Measurements from ENCODE around the gene CFH.

DNA sequence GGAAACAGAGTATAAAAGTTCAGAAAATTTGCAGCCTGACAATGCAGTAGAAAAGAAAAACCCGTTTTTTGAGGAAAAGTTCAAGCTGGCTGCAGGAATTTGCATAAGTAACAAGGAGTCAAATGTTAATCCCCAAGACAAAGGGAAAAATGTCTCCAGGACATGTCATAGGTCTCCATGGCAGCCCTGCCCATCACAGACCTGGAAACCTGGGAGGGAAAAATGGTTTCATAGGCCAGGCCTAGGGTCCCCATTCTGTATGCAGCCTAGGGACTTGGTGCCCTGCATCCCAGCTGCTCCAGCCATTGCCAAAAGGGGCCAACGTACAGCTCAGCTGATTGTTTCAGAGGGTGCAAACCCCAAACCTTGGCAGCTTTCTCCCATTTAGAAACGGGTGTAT is 40.0 kb upstream of the CFH start:
- TF ChIP-seq, protein P1, sequence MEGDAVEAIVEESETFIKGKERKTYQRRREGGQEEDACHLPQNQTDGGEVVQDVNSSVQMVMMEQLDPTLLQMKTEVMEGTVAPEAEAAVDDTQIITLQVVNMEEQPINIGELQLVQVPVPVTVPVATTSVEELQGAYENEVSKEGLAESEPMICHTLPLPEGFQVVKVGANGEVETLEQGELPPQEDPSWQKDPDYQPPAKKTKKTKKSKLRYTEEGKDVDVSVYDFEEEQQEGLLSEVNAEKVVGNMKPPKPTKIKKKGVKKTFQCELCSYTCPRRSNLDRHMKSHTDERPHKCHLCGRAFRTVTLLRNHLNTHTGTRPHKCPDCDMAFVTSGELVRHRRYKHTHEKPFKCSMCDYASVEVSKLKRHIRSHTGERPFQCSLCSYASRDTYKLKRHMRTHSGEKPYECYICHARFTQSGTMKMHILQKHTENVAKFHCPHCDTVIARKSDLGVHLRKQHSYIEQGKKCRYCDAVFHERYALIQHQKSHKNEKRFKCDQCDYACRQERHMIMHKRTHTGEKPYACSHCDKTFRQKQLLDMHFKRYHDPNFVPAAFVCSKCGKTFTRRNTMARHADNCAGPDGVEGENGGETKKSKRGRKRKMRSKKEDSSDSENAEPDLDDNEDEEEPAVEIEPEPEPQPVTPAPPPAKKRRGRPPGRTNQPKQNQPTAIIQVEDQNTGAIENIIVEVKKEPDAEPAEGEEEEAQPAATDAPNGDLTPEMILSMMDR (IDR thresholded peaks at IDR 0.05; ENCODE audit: low read depth, low read length) = no peak
- TF ChIP-seq POLR2A (IDR thresholded peaks at IDR 0.05; ENCODE audit: extremely low read depth, insufficient read length) (no peak), MYC (IDR thresholded peaks at IDR 0.05; ENCODE audit: low read depth, low read length) (no peak)
